AG10803 (cell line): Measurements from ENCODE around the gene GUSB.

Source experiments
- DNase-seq: peaks from one replicate; pipeline ENCODE4 v3.0.0; 2010; ENCODE audit warnings: low read depth
- H3K4me3 ChIP-seq: 2 replicates; pipeline ENCODE4 v1.5.1; 2011; ENCODE audit warnings: mild to moderate bottlenecking, low read length, control low read depth
- CTCF ChIP-seq: conservative IDR thresholded peaks from 2 replicates; pipeline ENCODE4 v1.5.1; 2011; ENCODE audit warnings: mild to moderate bottlenecking, low read length, control low read depth, inconsistent platforms

GUSB gene

GRCh38 chr7:65915921-65916657, 65.9 kb downstream of the GUSB start:
- no peak for DNase-seq
- H3K4me3 ChIP-seq: no peak overlapping the region
- TF ChIP-seq CTCF: no peak

- DNase-seq: no peak
- no peak overlapping the region for H3K4me3 ChIP-seq
- no peak for TF ChIP-seq CTCF
Measured at GRCh38 chr7:65912237-65912636, 69.8 kb downstream of the GUSB start.
